Measurements from ENCODE around the gene MAST4. TPM values are rescaled to one million over a fixed set of nuclear protein-coding genes. Genes with fewer than 3 reads are reported as not detected.

The MAST4 gene
- total and polyA plus RNA-seq, 2 of the 8 experiments (the other 6 are each of a cell fraction or from before 2014, with no cell fraction given): 1.5 to 2.6 TPM

GRCh38 chr5:66793049-66793448 lies 196.9 kb downstream of the MAST4 start:
- no peaks in the 10 kb centered on the region for H3K36me3 ChIP-seq (ENCODE audit: control insufficient read depth in 2 of 4, insufficient read depth in 4 of 4, low read length in 3 of 4)
- no peak overlapping the region for H2BK15ac ChIP-seq (ENCODE audit: low read length)
- H3K79me1 ChIP-seq (ENCODE audit: low read depth, low read length): no peaks in the 10 kb centered on the region
- H2BK120ac ChIP-seq (replicated peaks; ENCODE audit: low read depth, low read length): no peak overlapping the region
- TF ChIP-seq CHD1 (IDR thresholded peaks at IDR 0.05; ENCODE audit: low read depth, low read length): no peak
- TF ChIP-seq CREB1 (IDR thresholded peaks at IDR 0.05): no peak
- no peak for TF ChIP-seq ASH2L (IDR thresholded peaks at IDR 0.05; ENCODE audit: low read length)
- no peak for TF ChIP-seq HDAC6 (IDR thresholded peaks at IDR 0.05; ENCODE audit: low read depth, low read length)
- TF ChIP-seq SIN3A (conservative IDR thresholded peaks at IDR 0.05 in 1 of 2, IDR thresholded peaks at IDR 0.05 in 1 of 2; ENCODE audit: low read depth in 1 of 2, low read length in 2 of 2): no peak
- no peak for TF ChIP-seq NRF1 (IDR thresholded peaks at IDR 0.05; ENCODE audit: low read depth, low read length)
- no peak for TF ChIP-seq KDM1A (IDR thresholded peaks at IDR 0.05; ENCODE audit: borderline replicate concordance, low read length)
- no peak for TF ChIP-seq RAD21 (IDR thresholded peaks at IDR 0.05 in 1 of 2, conservative IDR thresholded peaks at IDR 0.05 in 1 of 2; ENCODE audit: low read depth in 2 of 2, low read length in 2 of 2)
- no peak overlapping the region for H4K5ac ChIP-seq (ENCODE audit: insufficient read length, low read depth, low read length)
- H2AK5ac ChIP-seq (ENCODE audit: low read depth, low read length): no peak overlapping the region
- no peak overlapping the region for H4K91ac ChIP-seq (replicated peaks; ENCODE audit: insufficient read length, low read length)
- no peak overlapping the region for H3K23ac ChIP-seq (ENCODE audit: insufficient read length)
- FAIRE-seq (no peak), DNase-seq (ENCODE audit: low read depth in 1 of 2, low spot score in 2 of 2) (no peak)
- no peak overlapping the region for H3K4me3 ChIP-seq (ENCODE audit: extremely low read depth in 1 of 4, insufficient read depth in 2 of 4, low read depth in 3 of 4, low read length in 4 of 4)
- H3K9me3 ChIP-seq (ENCODE audit: insufficient read depth in 2 of 2, low read depth in 1 of 2, low read length in 1 of 2): no peaks in the 10 kb centered on the region
- H3K14ac ChIP-seq (ENCODE audit: insufficient read length): no peak overlapping the region
- WGBS, 2 experiments (ENCODE audit: extremely low coverage in 1 of 2, insufficient coverage in 1 of 2, insufficient read length in 1 of 2, insufficient replicate concordance in 2 of 2, low coverage in 1 of 2, low lambda C conversion rate in 2 of 2, missing lambda C conversion rate in 1 of 2): 100% methylated on average over 2 of the region's 2 CpGs; no CpG with 5 or more reads in 1 of the 2 experiments
- H3K4ac ChIP-seq (replicated peaks; ENCODE audit: insufficient read length, low read depth, low read length): no peak overlapping the region
- POLR2A ChIA-PET (ENCODE audit: partially characterized antibody): no interaction called here
- H3K4me2 ChIP-seq (ENCODE audit: insufficient read depth in 1 of 2, low read depth in 2 of 2, low read length in 2 of 2): no peak overlapping the region
- CTCF ChIA-PET (ENCODE audit: partially characterized antibody): interaction anchor here (0.6 kb wide), 1 partner anchor 72 kb away, joined by 3 read pairs; no protein-coding TSS in a partner anchor
- H3K18ac ChIP-seq (ENCODE audit: extremely low read depth, low read length): no peak overlapping the region
- H4K20me1 ChIP-seq (replicated peaks in 1 of 2; ENCODE audit: control insufficient read depth in 1 of 2, insufficient read depth in 2 of 2, low read length in 2 of 2): no peaks in the 10 kb centered on the region
- H2AFZ ChIP-seq (ENCODE audit: low read length): no peak overlapping the region
- no peaks in the 10 kb centered on the region for H3K27me3 ChIP-seq (replicated peaks in 1 of 4; ENCODE audit: control insufficient read depth in 3 of 4, extremely low read depth in 1 of 4, insufficient read depth in 3 of 4, low read length in 3 of 4)
- no peak overlapping the region for H3K27ac ChIP-seq (ENCODE audit: low read depth, low read length)
- no peak overlapping the region for H2BK20ac ChIP-seq (ENCODE audit: low read length)
- H3K56ac ChIP-seq (replicated peaks; ENCODE audit: insufficient read length, low read depth, low read length): no peak overlapping the region
- H3K4me1 ChIP-seq (replicated peaks in 1 of 4; ENCODE audit: control insufficient read depth in 3 of 4, insufficient read depth in 4 of 4, low read length in 3 of 4): peaks cover 0 to 3% (median 0%) of the 10 kb centered on the region in 4 experiments; a peak in 1 of 7 replicates
- no peaks in the 10 kb centered on the region for H3K79me2 ChIP-seq (ENCODE audit: control insufficient read depth in 1 of 2, insufficient read depth in 2 of 2, low read length in 2 of 2)
- no peaks in the 10 kb centered on the region for H3K23me2 ChIP-seq (ENCODE audit: low read depth, low read length)
- H4K8ac ChIP-seq (ENCODE audit: extremely low read depth, insufficient read depth, low read length): no peak overlapping the region
- H3K9ac ChIP-seq (replicated peaks in 1 of 4; ENCODE audit: extremely low read depth in 1 of 4, low read depth in 3 of 4, low read length in 3 of 4): no peak overlapping the region
- no peak overlapping the region for H2BK5ac ChIP-seq (ENCODE audit: low read depth, low read length)
- H2BK12ac ChIP-seq (ENCODE audit: low read depth, low read length): no peak overlapping the region

Data from H1 (cell line).